ENCODE data around the gene DMPK.
"Not testable (repeated sequence)": the region's sequence is repeated elsewhere in the genome, so short reads cannot be mapped to it uniquely, and the experiment has no call there.

The DMPK gene

GRCh38 chr19:45768984-45769782 lies 13.1 kb downstream of the DMPK start, which contains the start of gene SIX5:
Gene SIX5, minus strand, starts transcription at chr19:45769252. Its CDS starts 408 bp downstream, at chr19:45768844.
- peak; percentile 98 for DNase-seq (ENCODE audit: low spot score)

DNA sequence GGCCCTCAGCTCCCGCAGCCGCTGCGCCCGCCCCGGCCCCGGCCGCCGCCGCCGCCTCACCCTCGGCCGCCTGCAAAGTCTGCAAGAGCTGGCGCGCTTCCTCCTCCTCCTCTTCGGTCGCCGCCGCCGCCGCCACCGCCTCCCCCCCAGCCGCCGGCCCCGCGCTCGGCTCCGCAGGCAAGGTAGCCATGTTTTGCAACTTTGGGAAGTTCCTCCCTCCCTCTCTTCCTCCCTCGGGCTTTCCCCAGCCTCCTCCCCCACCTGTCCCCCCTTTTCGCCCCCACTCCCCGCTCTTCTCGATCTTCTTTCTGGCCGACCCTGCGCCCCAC lies 13.7 kb downstream of the DMPK start:
- no peak for DNase-seq (ENCODE audit: low spot score)

- DNase-seq (ENCODE audit: low spot score) = peak; percentile 72
Observed at GRCh38 chr19:45767881-45768654, 14.2 kb downstream of the DMPK start.

GRCh38 chr19:45767410-45767880 lies 14.8 kb downstream of the DMPK start:
- no peak for DNase-seq (ENCODE audit: low spot score)

- DNase-seq (ENCODE audit: low spot score) = no peak
Observed at GRCh38 chr19:45766869-45767346, 15.4 kb downstream of the DMPK start.

DNA sequence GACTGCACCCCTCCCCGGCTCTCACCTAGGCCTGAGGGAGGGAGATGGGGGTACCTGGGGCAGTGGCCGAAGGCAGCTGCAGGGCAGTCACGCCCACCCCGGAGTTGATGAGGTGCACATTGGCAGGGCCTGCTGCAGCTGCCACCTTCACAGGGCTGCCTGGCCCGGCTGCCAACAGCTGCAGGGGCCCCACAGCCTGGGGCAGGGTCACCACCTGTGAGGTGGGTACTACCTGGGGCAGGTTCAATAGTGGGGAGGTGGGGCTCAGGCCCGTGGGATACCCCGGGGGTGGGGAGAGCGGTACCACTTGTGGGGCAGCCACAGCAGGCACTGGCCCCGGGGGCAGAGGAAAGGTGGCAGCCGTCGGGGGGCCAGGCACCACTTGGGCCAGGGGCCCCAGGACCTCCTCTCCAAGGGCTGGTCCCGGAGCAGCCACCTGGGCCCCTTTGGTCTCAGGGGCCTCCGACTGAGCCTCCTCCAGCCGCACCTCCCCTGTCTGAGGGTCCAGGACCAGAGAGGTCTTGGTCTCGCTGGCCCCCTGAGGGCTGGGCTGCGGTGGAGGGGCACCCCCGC lies 15.9 kb downstream of the DMPK start:
- no peak for DNase-seq (ENCODE audit: low spot score)

GRCh38 chr19:45765702-45766295 lies 16.5 kb downstream of the DMPK start:
- DNase-seq (ENCODE audit: low spot score) = no peak

DNA sequence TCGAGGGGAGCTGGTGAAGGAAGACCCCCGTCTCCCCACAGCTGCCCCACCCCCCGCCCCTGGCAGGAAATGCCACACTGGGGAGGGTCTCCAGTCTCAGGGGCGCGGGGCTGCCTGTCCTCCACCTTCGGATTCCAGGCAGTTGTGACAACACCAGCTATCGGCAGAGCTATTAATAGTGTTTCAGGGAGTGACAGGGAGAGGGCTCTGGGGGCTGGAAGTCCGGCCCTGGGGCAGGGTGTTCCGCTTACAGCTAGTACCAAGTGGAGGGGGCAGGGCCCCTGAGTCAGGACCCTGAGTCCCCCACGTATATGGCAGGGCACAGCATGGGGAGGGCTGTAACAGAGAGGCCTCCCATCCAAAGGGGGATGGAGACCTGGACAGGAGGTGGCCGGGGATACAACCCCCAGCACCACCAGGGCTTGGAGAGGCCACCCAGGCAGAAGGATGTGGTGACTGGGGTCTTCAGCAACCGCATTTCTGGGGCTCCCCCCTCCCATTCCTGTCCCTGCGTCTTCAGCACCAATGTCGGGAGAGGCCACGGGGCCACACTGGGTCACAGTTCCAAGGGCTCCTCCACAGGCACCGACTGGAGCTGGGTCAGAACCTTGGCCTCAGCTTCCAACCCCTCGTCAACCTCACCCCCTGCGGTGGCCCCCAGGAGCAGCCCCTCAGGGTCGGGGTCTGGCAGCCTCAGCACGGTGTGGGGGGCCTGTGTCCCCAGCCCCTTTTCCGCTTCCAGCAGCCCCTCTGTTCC lies 17.2 kb downstream of the DMPK start:
- no peak for DNase-seq (ENCODE audit: low spot score)

- DNase-seq (ENCODE audit: low spot score) = no peak
Observed at GRCh38 chr19:45764475-45764874, 17.8 kb downstream of the DMPK start.

GRCh38 chr19:45763691-45764294 lies 18.5 kb downstream of the DMPK start:
- DNase-seq (ENCODE audit: low spot score) = no peak

DNA sequence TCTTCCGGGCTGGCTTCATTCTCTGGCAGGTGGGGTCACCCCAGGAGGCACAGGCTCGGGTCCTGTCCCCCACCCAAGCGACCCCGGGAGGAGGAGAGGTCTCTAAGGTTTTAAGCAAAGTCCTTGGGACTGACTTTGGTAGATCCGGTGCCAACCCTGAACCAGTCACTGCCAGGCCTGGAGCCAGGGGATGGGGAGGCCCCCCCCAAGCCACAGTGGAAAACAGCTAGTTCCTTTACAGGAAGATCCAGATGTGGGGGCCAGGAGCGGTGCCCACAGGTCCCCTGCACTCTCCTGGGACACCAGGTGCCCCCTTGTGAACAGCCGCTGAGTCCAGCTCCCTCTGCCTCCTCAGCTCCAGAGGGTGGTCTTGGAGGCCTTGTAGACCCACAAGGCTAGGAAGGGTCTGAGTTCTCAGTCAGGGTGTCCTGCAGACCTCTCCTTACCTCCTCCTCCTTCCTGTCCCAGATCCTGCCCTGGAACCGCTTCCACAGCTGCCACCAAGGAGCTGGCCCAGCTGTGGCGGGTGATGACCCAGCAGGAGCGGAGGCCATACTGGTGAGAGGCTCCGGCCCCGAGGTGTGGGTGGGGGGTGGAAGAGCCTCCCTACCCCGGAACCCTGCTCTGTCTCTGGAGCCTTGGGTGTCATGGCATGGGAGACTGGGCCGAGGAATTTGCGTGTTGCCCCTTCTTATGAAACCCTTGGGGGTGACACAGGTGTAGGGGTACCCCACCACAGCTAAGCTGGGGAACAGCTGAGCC lies 19.2 kb downstream of the DMPK start:
- DNase-seq (ENCODE audit: low spot score) = no peak

DNA sequence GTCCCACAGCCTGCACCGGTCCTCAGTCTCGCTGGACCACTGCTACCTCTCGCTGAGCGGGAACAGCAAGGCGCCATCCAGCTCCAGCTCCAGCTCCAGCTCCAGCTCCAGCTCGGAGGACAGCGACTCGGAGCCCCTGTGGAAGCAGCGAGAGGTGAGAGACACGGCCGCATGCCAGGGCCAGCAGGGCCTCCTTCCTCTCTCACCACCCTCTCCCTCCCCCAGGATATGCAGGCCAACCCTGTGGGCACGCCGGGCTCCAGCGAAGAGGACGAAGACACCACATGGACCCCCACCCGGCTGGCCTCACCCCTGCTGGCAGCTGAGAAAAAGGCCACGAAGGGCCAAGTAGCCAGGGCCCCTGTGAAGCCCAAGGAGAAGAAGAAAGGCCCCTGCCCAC lies 20.6 kb downstream of the DMPK start:
- no peak for DNase-seq (ENCODE audit: low spot score)

DNA sequence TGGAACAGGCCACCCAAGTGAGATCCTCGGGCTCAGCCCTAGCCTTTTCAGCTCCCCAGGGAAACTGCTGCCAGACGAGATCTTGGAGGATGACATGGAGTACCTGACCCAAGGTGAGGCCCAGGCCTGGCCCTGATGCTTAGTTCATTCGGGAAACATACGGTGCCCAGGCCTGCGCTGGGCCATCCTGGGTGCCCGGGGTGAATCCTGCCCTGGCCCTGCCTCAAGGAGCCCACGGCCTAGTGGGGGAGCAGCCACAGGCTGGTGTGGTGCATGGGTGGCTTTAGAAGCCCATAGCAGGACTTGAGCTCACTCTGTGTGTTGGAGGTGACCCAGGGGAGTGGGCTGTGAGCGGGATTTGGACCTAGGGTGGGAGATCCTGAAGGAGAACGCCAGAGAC lies 23.4 kb downstream of the DMPK start:
- DNase-seq (ENCODE audit: low spot score) = no peak

DNA sequence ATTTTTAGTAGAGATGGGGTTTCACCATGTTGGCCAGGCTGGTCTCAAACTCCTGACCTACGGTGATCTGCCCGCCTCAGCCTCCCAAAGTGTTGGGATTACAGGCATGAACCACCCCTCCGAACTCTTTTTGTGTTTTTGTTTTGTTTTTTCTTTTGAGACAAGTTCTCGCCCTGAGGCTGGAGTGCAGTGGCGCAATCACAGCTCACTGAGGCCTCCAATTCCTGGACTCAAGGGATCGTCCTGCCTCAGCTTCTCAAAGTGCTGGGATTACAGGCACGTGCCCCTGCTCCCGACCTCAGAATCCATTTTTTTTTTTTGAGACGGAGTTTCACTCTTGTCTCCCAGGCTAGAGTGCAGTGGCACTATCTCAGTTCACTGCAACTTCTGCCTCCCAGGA lies 24.6 kb downstream of the DMPK start:
- no peak for DNase-seq (ENCODE audit: low spot score)

GRCh38 chr19:45754323-45754722 lies 28.0 kb downstream of the DMPK start:
- DNase-seq (ENCODE audit: low spot score) = no peak

DNA sequence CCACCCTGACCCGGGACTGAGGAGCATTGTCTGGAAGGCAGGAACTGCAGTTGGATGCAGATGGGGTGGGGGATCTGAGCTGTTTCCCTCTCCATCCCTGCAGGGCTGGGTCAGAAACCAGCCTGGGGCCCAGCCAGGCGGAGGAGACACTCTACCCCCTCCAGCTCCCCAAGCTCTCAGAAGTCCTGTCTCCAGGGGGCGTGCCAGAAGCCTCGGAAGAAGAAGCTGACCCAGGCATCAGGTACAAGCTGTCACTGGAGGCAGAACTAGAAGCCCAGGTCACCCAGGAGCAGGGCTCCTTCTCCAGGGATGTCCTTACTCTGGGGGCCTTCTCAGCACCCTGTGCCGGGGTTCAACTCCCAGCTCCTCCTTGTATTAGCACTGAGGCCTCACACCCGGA lies 28.7 kb downstream of the DMPK start:
- no peak for DNase-seq (ENCODE audit: low spot score)

GRCh38 chr19:45752639-45753038 lies 29.7 kb downstream of the DMPK start:
- no peak for DNase-seq (ENCODE audit: low spot score)

DNA sequence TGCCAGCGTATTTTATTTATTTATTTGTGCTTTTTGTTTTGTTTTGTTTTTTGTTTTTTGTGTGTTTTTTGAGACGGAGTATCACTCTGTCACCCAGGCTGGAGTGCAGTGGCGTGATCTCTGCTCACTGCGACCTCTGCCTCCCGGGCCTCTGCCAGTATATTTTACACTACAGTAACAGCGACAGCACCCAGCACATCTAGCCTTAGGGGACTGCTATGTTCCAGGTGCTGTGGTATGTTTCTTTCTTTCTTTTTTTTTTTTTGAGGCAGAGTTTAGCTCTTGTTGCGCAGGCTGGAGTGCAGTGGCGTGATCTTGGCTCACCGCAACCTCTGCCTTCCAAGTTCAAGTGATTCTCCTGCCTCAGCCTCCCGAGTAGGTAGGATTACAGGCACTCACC lies 30.8 kb downstream of the DMPK start:
- DNase-seq (ENCODE audit: low spot score) = not testable (repeated sequence)

DNA sequence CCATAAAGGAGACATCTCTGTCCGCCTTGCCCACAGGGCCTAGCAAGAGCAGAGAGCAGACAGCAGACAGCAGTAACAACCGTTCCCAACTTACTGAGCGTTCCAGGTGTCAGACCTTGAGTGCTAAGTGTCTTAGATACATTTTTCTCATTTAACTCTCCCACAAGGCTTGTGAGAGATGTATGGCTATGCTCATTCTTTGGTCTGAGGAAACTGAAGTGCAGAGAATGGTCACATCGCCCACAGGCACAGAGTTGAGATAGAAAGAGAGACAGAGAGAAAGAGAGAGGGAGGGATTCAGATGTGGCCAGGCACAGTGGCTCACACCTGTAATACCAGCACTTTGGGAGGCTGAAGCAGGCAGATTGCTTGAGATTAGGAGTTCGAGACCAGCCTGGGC lies 34.8 kb downstream of the DMPK start:
- DNase-seq (ENCODE audit: low spot score) = no peak

DNA sequence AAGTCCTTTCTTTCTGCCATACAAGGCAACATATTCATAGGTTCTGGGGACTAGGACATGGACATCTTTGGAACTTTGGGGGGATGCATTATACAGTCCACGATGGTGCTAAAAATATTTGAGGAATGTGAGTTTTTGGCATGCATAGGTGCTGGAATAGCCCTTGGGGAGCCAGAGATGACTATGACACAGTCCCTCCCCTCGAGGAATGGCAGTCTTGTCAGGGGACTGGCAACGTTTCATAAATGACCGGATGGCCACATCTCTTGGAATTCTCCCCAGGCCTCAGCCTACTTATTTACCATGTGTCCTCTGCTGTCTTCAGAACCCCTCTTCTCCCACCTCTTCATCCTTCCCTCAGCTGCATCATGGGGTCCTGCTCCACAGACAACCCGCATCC lies 35.4 kb downstream of the DMPK start:
- no peak for DNase-seq (ENCODE audit: low spot score)

DNA sequence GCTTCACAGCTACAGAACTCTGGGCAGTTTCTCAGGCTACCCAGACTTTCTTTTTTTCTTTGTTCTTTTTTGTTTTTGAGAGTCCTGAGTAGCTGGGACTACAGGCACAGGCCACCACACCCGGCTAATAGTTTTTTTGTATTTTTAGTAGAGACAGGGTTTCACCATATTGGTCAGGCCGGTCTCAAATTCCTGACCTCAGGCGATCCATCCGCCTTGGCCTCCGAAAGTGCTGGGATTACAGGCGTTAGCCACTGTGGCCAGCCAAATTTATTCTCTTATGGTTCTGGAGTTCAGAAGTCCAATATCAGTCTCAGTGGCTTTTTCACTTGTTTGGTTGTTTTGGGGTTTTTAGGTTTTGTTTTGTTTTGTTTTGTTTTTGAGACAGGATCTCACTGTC lies 36.7 kb downstream of the DMPK start:
- DNase-seq (ENCODE audit: low spot score) = no peak
